Heart left ventricle (tissue), 16 donors: ENCODE data around the gene TTLL10. TPM values are rescaled to one million over a fixed set of nuclear protein-coding genes. Genes with fewer than 3 reads are reported as not detected.

ENCODE experiments used
- ATAC-seq, 4 donors: fragments of 200-7000 bp; cut with Tn5 transposase; one replicate each; pipeline ENCODE4 v1.9.1; 2020 to 2022; ENCODE audit warnings: moderate library complexity in 4 of 4, mild to moderate bottlenecking in 3 of 4, moderate number of reproducible peaks in 1 of 4
- DNase-seq, 5 donors: peaks; one replicate each; pipeline ENCODE4 v3.0.0-alpha.2; 2020
- H3K27ac ChIP-seq, 12 donors: fragments of 200-600 bp; sonication (generic) in 4 of 12; one replicate each; pipeline versions ENCODE4 v1.5.0 to v1.8.0; 2016 to 2022; ENCODE audit warnings: mild to moderate bottlenecking in 2 of 12
- H3K27me3 ChIP-seq, 9 donors: fragments of 200-600 bp; sonication (generic) in 2 of 9; one replicate each; pipeline versions ENCODE4 v1.5.1 to v1.8.0; 2016 to 2022; ENCODE audit warnings: mild to moderate bottlenecking in 3 of 9
- H3K36me3 ChIP-seq, 9 donors: fragments of 200-600 bp; sonication (generic) in 2 of 9; one replicate each; pipeline versions ENCODE4 v1.5.0 to v1.8.0; 2018 to 2022; ENCODE audit warnings: mild to moderate bottlenecking in 2 of 9
- H3K4me1 ChIP-seq, 12 donors: fragments of 200-600 bp; sonication (generic) in 4 of 12; one replicate each; pipeline versions ENCODE4 v1.5.0 to v1.8.0; 2016 to 2022; ENCODE audit warnings: mild to moderate bottlenecking in 3 of 12
- H3K4me3 ChIP-seq, 12 donors: fragments of 200-600 bp; sonication (generic) in 4 of 12; one replicate each; pipeline versions ENCODE4 v1.5.0 to v1.8.0; 2017 to 2022; ENCODE audit warnings: mild to moderate bottlenecking in 9 of 12, moderate library complexity in 4 of 12
- H3K9me3 ChIP-seq, 12 donors: fragments of 200-600 bp; sonication (generic) in 4 of 12; one replicate each; pipeline versions ENCODE4 v1.5.0 to v1.8.0; 2016 to 2022; ENCODE audit warnings: mild to moderate bottlenecking in 1 of 12
- CTCF ChIP-seq, 12 donors: fragments of 200-600 bp; sonication (generic) in 4 of 12; IDR thresholded peaks; one replicate each; pipeline versions ENCODE4 v1.5.0 to v1.8.0; 2018 to 2022; ENCODE audit warnings: antibody characterized with exemption in 12 of 12, mild to moderate bottlenecking in 5 of 12
- POLR2A ChIP-seq, 2 donors: fragments of 450-650 bp; IDR thresholded peaks; one replicate each; pipeline ENCODE4 v1.6.1; 2017; ENCODE audit warnings: antibody characterized with exemption in 2 of 2, mild to moderate bottlenecking in 2 of 2, moderate library complexity in 2 of 2
- WGBS, 4 donors: extraction: QIAGEN DNeasy Blood & Tissue Kit in 2 of 4; methylation state at CpG; one replicate each; pipeline versions ENCODE4 v1.1.5 to v1.1.7; 2013 to 2018; 5-methylcytosine and 5-hydroxymethylcytosine counted together
- intact Hi-C, 10 donors: fragments of 100-400 bp; cut with DNase I; formaldehyde crosslinking; loops; one replicate each; pipeline versions ENCODE4 v1.11.1 to v1.14.2; 2022
- polyA plus RNA-seq, 2 donors: library from polyadenylated mRNA; stranded (reverse); fragments of 200-250 nt; gene quantifications; one replicate each; pipeline ENCODE4 v1.2.3, GENCODE V29; 2013
- total RNA-seq, 9 donors: library from RNA; depleted of rRNA in 2 of 9; stranded (reverse); fragments of >200 nt in 2 of 9; fragmentation: NEBNext Ultra II Directional in 3 of 9; extraction: Animal tissue kit (Norgen Biotek cat#: 25700) in 3 of 9; gene quantifications; one replicate each; pipeline versions ENCODE4 v1.1.0 to v1.2.4, GENCODE V29; 2016 to 2023
- donor health status: ischemic (EF 13 %, LVEDD 7.1; RV severe dilation, severe dysfunction).
- donor health status: healthy with polysubstance abuse.
- donor health status: DM: no; HTN: yes; CAD: no.
- donor health status: DM: no; HTN: no; CAD: no.
- donor health status: ischemic (EF 25% LVEDD 6.9; RV normal size, moderate dysfunction).
- donor health status: ischemic (EF 25% LVEDD 5.7; RV mildly dilated, moderate dysfunction).
- donor health status: healthy.
- donor health status: DM: yes; HTN: yes; CAD: no.
- donor health status: ischemic (EF 35%, LVEDD 5.7; RV mildly dilated, moderate dysfunction).
- donor health status: nonischemic (EF 11% LVEDD 7.7; RV severe dilation, severe dysfunction).
- donor health status: DM: yes; HTN: yes; CAD: no.
- donor health status: PGD.
- donor health status: ischemic (EF 29% LVEDD 5.4; RV normal size, mild dysfunction).
- donor health status: nonischemic (EF 23%, LVEDD 6.1; RV moderate dilation, normal function).

TTLL10 gene
- total and polyA plus RNA-seq, 11 donors: 0.03 to 0.53 (median 0.21) TPM; not detected in 4

DNA sequence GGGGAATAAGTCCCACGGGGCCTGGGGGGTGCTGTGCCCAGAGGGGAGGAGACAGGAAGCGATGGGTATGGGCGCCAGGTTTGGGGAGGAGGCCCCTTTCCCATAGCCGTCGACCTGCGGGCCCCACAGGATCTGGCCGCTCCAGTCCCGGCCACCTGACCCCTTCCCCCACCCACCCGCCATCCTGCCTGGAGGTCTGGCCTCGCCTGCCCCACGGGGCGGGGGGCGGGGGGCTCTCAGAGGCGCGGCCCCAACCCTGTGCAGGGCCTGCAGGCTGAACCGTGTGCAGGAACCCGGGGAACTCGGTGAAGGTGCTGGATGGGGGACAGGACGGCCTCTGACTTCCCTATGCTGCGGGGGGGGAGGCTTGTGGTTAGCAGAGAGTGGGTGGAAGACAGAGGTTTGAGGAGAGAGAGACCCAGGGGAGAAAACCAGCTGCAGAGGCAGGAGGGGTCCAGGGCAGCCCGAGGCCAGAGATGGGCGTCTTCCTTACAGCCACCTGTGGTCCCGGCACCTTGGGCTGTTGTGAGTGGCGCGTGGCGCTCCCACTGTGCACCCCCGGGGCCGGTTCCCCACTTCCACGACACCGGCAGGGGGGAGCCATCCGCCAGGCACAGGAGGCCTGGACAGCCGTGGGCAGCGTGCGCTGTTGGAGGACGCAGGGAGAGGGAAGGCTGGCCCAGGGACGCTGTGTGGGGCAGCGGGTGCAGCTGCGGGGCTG is 35.2 kb downstream of the TTLL10 start:
- no peak for ATAC-seq

GRCh38 chr1:1210726-1211540 is 37.3 kb downstream of the TTLL10 start:
- ATAC-seq (no peak), DNase-seq (peak in 4 of 5 donors; percentile 7 to 64 (median 20))
- intact Hi-C loops: no loop called here
- peaks cover 0 to 4% (median 0%) of the 10 kb centered on the region in 9 donors for H3K36me3 ChIP-seq
- 93 to 94% (median 94%) methylated on average over 26 to 31 of the region's 31 CpGs for WGBS, 4 donors
- TF ChIP-seq CTCF (IDR thresholded peaks at IDR 0.05) (no peak), POLR2A (IDR thresholded peaks at IDR 0.05) (no peak)
- no peak overlapping the region for H3K27ac ChIP-seq
- H3K4me3 ChIP-seq: no peak overlapping the region
- H3K9me3 ChIP-seq: no peaks in the 10 kb centered on the region
- peaks cover 0 to 68% (median 30%) of the 10 kb centered on the region in 12 donors for H3K4me1 ChIP-seq
- peaks cover 8 to 23% (median 19%) of the 10 kb centered on the region in 9 donors for H3K27me3 ChIP-seq

More for the DNA sequence above, 35.2 kb downstream of the TTLL10 start:
- Histone ChIP-seq H3K27ac (peak overlapping the region in 1 of 12 donors; percentile 40), H3K4me3 (peak overlapping the region in 2 of 12 donors; percentile 15 to 36), H3K9me3 (no peaks in the 10 kb centered on the region), H3K27me3 (peaks cover 8 to 39% (median 21%) of the 10 kb centered on the region in 9 donors), H3K36me3 (no peaks in the 10 kb centered on the region), H3K4me1 (peaks cover 0 to 50% (median 21%) of the 10 kb centered on the region in 12 donors)
- no peak for TF ChIP-seq CTCF (IDR thresholded peaks at IDR 0.05)
- no peak for TF ChIP-seq POLR2A (IDR thresholded peaks at IDR 0.05)
- peak in 4 of 5 donors; percentile 18 to 53 (median 26) for DNase-seq
- 56 to 60% (median 57%) methylated on average over 23 to 38 of the region's 38 CpGs for WGBS, 4 donors
- intact Hi-C loops: no loop called here

DNA sequence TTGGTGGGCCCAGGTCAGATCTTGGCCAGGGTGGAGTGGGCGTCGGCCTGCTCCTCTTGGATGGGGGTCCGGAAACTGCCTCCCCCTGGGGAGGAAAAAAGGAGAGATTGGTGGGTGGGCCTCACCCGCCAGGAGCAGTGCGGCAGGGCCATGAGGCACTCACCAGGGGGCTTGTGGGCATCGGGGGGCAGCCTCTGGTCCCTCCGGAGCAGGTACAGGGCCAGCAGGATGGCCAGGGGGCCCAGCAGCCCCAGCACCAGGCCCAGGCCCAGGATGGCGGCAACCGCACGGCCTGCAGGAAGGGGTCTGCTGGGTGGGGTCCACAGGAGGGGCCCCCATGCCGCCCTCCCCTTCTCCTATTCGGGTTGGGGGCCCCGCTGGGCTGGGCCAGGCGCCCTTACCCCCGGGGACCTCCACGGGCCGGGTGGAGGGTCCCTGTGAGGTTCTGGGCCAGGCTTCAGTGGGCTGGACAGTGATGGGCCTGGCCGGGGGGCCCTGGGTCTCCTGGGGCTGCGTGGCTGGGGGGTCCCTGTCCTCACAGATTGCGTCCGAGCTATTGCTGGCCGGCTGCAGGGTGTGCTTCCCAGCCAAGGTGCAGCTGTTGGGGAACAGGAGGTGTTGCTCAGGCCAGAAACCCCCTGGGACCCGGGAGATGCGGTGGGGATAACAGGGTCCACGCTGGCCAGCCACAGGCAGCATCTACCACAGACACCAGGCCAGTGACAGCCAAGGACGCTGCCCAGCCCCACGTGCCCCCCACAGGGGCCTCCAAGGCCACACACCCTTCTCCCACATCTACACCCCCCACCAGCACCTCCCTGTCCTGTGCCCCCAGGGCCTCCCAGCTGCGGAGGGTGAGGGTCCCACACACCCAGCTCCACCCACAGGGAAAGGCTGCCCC is 38.1 kb downstream of the TTLL10 start:
- TF ChIP-seq POLR2A (IDR thresholded peaks at IDR 0.05): no peak
- TF ChIP-seq CTCF (IDR thresholded peaks at IDR 0.05): no peak
- no peak for ATAC-seq
- 77 to 83% (median 80%) methylated on average over 20 to 28 of the region's 28 CpGs for WGBS, 4 donors
- DNase-seq: peak in 4 of 5 donors; percentile 3 to 63 (median 23)
- Histone ChIP-seq H3K4me3 (peak overlapping the region in 9 of 12 donors; percentile 21 to 64 (median 54)), H3K9me3 (no peaks in the 10 kb centered on the region), H3K27ac (peak overlapping the region in 2 of 12 donors; percentile 42 to 86), H3K4me1 (peaks cover 0 to 66% (median 28%) of the 10 kb centered on the region in 12 donors), H3K36me3 (peaks cover 0 to 13% (median 4%) of the 10 kb centered on the region in 9 donors), H3K27me3 (peaks cover 2 to 15% (median 10%) of the 10 kb centered on the region in 9 donors)
- intact Hi-C loops: loop anchor here in 1 of 10 donors (2.0 kb wide), 1 partner anchor 53 kb away; no protein-coding TSS in a partner anchor
